ENCODE results near the gene MYO5C. TPM values are rescaled to one million over a fixed set of nuclear protein-coding genes. Genes with fewer than 3 reads are reported as not detected.

Gene MYO5C
- total and polyA plus RNA-seq, 10 of the 15 experiments (the other 5 are each of a cell fraction or from before 2014, with no cell fraction given) = 0.29 to 1.3 (median 0.75) TPM

GRCh38 chr15:52143873-52144272 lies 151.7 kb downstream of the MYO5C start:
- TF ChIP-seq IKZF2 (IDR thresholded peaks at IDR 0.05) (no peak), NR2C1 (IDR thresholded peaks at IDR 0.05) (no peak), ELK1 (IDR thresholded peaks at IDR 0.05; ENCODE audit: low read depth, low read length) (no peak), MAX (IDR thresholded peaks at IDR 0.05; ENCODE audit: low read depth, low read length) (no peak), POLR2AphosphoS5 (IDR thresholded peaks at IDR 0.05; ENCODE audit: low read length) (no peak), E2F8 (IDR thresholded peaks at IDR 0.05; ENCODE audit: low read depth, partially characterized antibody) (no peak), E2F4 (IDR thresholded peaks at IDR 0.05; ENCODE audit: low read depth, low read length) (no peak), ZNF274 (IDR thresholded peaks at IDR 0.05; ENCODE audit: insufficient read depth, insufficient read length) (no peak), RAD51 (IDR thresholded peaks at IDR 0.05) (no peak)
- TF ChIP-seq, protein P1, sequence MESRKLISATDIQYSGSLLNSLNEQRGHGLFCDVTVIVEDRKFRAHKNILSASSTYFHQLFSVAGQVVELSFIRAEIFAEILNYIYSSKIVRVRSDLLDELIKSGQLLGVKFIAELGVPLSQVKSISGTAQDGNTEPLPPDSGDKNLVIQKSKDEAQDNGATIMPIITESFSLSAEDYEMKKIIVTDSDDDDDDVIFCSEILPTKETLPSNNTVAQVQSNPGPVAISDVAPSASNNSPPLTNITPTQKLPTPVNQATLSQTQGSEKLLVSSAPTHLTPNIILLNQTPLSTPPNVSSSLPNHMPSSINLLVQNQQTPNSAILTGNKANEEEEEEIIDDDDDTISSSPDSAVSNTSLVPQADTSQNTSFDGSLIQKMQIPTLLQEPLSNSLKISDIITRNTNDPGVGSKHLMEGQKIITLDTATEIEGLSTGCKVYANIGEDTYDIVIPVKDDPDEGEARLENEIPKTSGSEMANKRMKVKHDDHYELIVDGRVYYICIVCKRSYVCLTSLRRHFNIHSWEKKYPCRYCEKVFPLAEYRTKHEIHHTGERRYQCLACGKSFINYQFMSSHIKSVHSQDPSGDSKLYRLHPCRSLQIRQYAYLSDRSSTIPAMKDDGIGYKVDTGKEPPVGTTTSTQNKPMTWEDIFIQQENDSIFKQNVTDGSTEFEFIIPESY (IDR thresholded peaks at IDR 0.05) = no peak
- H4K20me1 ChIP-seq (ENCODE audit: control insufficient read depth, insufficient read depth) = no peaks in the 10 kb centered on the region
- no peak overlapping the region for H3K4me3 ChIP-seq
- H3K27ac ChIP-seq (ENCODE audit: control insufficient read depth, insufficient read depth) = no peak overlapping the region
- ATAC-seq (no peak), FAIRE-seq (no peak), DNase-seq (ENCODE audit: low read depth, low spot score) (no peak)
- 90% methylated on average over 11 of the region's 11 CpGs for WGBS (ENCODE audit: insufficient coverage, insufficient replicate concordance, low lambda C conversion rate, missing lambda C conversion rate)
- H3K4me2 ChIP-seq (ENCODE audit: control insufficient read depth, insufficient read depth) = no peak overlapping the region
- peaks cover 0 to 4% of the 10 kb centered on the region in 2 experiments; a peak in 1 of 4 replicates for H3K36me3 ChIP-seq (ENCODE audit: control insufficient read depth in 2 of 2, insufficient read depth in 2 of 2, low read length in 1 of 2)
- H3K4me1 ChIP-seq (ENCODE audit: control insufficient read depth, insufficient read depth, low read length) = peaks cover 4% of the 10 kb centered on the region
- H3K27me3 ChIP-seq (replicated peaks in 1 of 2; ENCODE audit: control insufficient read depth in 2 of 2, insufficient read depth in 2 of 2, low read length in 1 of 2) = no peaks in the 10 kb centered on the region
- no peaks in the 10 kb centered on the region for H3K9me3 ChIP-seq (replicated peaks; ENCODE audit: control insufficient read depth, insufficient read depth, low read length)
- ChIA-PET SMC1A (ENCODE audit: uncharacterized antibody, unreplicated experiment) (interaction anchor here (1.1 to 1.2 kb wide), 3 partner anchors 65 to 155 kb away, joined by 3 to 4 read pairs (median 3); no protein-coding TSS in a partner anchor), POLR2A (no interaction called here), CTCF (interaction anchor here (1.2 to 2.0 kb wide), 3 partner anchors 61 to 65 kb away, joined by 4 to 5 read pairs (median 4); no protein-coding TSS in a partner anchor), RAD21 (ENCODE audit: unreplicated experiment) (no interaction called here)
- H2AFZ ChIP-seq (ENCODE audit: control insufficient read depth, low read depth, low read length) = no peak overlapping the region
- in situ Hi-C loops (cut with MboI) = no loop called here
- no peaks in the 10 kb centered on the region for H3K79me2 ChIP-seq (ENCODE audit: control insufficient read depth, insufficient read depth, low read length)
- no TSS peak for BruUV-seq (replicated peaks)
- intact Hi-C loops (cut with micrococcal nuclease; ENCODE audit: unreplicated experiment) = no loop called here
- H3K9ac ChIP-seq (ENCODE audit: control insufficient read depth, insufficient read depth, low read length) = no peak overlapping the region

Measured in GM12878 (cell line).